ENCODE measurements around the gene KRT32. TPM values are rescaled to one million over a fixed set of nuclear protein-coding genes. Genes with fewer than 3 reads are reported as not detected.

The KRT32 gene
- total RNA-seq, 1 experiment from 2014 or later, result not detected

GRCh38 chr17:41489531-41489930 lies 22.3 kb upstream of the KRT32 start, which contains the start of gene KRT36:
Gene KRT36 (minus strand): TSS chr17:41489910. CDS start chr17:41489864, 46 bp downstream.
- intact Hi-C loops (cut with micrococcal nuclease; ENCODE audit: unreplicated experiment), result no loop called here
- no peak for TF ChIP-seq CTCF (IDR thresholded peaks at IDR 0.05; ENCODE audit: insufficient read depth in 1 of 2, low read depth in 1 of 2, low read length in 1 of 2, severe bottlenecking in 1 of 2, unreplicated experiment in 1 of 2)
- no peaks in the 10 kb centered on the region for H3K4me1 Mint-ChIP-seq (ENCODE audit: low read depth, unreplicated experiment)
- H3K9me3 ChIP-seq, result no peaks in the 10 kb centered on the region
- no peak within 1 kb of the TSS for H3K4me3 Mint-ChIP-seq (ENCODE audit: unreplicated experiment)
- no peaks in the 10 kb centered on the region; the same call in 1 of the 2 replicates for H3K4me1 ChIP-seq
- no peaks in the 10 kb centered on the region for H3K9me3 Mint-ChIP-seq (ENCODE audit: unreplicated experiment)
- no peak within 1 kb of the TSS for H3K4me3 ChIP-seq (ENCODE audit: low read depth, low read length)
- H3K36me3 Mint-ChIP-seq (ENCODE audit: insufficient read depth, unreplicated experiment), result no peaks in the 10 kb centered on the region
- BruUV-seq (replicated peaks), result no TSS peak
- no peak within 1 kb of the TSS for H3K27ac Mint-ChIP-seq (ENCODE audit: unreplicated experiment)
- DNase-seq, result no peak
- POLR2A ChIA-PET, result no interaction called here
- no peaks in the 10 kb centered on the region for H3K27me3 Mint-ChIP-seq (ENCODE audit: insufficient read depth, unreplicated experiment)
- H3K36me3 ChIP-seq (ENCODE audit: control insufficient read depth, insufficient read depth, low read length), result no peaks in the 10 kb centered on the region
- CTCF ChIA-PET, result interaction anchor here (1.3 kb wide), 1 partner anchor 174 kb away, joined by 3 read pairs; no protein-coding TSS in a partner anchor
- H3K27me3 ChIP-seq (replicated peaks; ENCODE audit: control insufficient read depth, insufficient read depth, low read length), result no peaks in the 10 kb centered on the region

DNA sequence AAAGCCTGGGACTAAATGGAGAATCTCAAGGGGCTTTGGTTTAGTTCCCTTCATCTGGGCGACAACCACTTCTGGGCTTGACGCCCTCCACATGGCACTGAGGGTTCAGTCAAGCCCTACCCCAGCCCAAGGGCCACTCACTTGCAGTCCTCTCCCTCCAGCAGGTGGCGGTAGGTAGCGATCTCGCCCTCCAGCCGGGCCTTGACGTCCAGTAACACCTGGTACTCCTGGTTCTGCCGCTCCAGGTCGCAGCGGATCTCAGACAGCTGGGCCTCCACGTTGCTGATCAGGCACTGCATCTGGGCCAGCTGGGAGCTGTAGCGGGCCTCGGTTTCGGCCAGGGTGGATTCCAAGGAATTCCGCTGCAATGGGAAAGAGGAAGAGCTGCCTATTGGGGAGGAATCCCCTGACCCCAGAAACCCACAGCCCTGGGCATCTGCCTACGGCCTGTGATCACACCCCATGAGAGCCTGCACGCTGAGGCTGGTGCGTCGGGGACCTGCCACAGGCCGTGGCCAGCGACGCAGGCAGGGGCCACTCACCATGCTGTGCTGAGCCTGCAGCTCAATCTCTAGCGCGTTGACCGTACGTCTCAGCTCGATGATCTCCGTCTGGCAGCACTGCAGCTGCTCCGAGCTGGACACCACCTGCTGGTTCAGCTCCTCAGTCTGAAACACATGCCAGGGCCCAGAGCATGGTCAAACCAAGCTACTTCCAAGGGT lies 19.8 kb upstream of the KRT32 start:
- peak in 1 of 2 experiments; percentile 58 for DNase-seq
- TF ChIP-seq CTCF (IDR thresholded peaks at IDR 0.05; ENCODE audit: insufficient read depth in 1 of 2, low read depth in 1 of 2, low read length in 1 of 2, severe bottlenecking in 1 of 2, unreplicated experiment in 1 of 2), result peak in 1 of 2 experiments; percentile 38
- Mint-ChIP-seq H3K27ac (ENCODE audit: unreplicated experiment) (no peak overlapping the region), H3K4me1 (ENCODE audit: low read depth, unreplicated experiment) (peaks cover 11% of the 10 kb centered on the region), H3K4me3 (ENCODE audit: unreplicated experiment) (no peak overlapping the region), H3K36me3 (ENCODE audit: insufficient read depth, unreplicated experiment) (no peaks in the 10 kb centered on the region), H3K27me3 (ENCODE audit: insufficient read depth, unreplicated experiment) (no peaks in the 10 kb centered on the region), H3K9me3 (ENCODE audit: unreplicated experiment) (no peaks in the 10 kb centered on the region)
- intact Hi-C loops (cut with micrococcal nuclease; ENCODE audit: unreplicated experiment), result no loop called here
- Histone ChIP-seq H3K36me3 (ENCODE audit: control insufficient read depth, insufficient read depth, low read length) (no peaks in the 10 kb centered on the region), H3K27me3 (replicated peaks; ENCODE audit: control insufficient read depth, insufficient read depth, low read length) (no peaks in the 10 kb centered on the region), H3K4me3 (ENCODE audit: low read depth, low read length) (no peak overlapping the region), H3K9me3 (no peaks in the 10 kb centered on the region), H3K4me1 (peaks cover 16% of the 10 kb centered on the region)
- no TSS peak for BruUV-seq (replicated peaks)
- POLR2A ChIA-PET, result no interaction called here
- CTCF ChIA-PET, result no interaction called here

DNA sequence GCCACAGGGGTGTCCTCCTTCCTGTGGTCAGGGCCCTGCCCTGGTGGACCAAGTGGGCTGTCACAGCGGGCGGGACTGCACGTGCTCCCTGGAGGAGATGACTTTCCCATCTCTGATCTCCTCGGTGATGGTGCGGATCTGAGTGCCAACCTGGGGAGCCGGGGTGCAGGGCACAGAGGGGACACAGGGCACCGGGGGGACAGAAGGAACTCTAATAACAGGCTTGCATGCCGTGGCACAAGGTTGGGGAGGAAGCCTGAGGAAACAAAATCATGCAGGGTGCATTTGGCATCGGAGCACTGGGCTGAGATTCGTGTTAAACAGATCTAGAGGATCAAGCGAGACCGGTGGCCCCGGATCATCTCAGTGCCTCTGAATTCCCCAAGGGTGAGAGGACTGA lies 19.1 kb upstream of the KRT32 start:
- TF ChIP-seq CTCF (IDR thresholded peaks at IDR 0.05; ENCODE audit: insufficient read depth in 1 of 2, low read depth in 1 of 2, low read length in 1 of 2, severe bottlenecking in 1 of 2, unreplicated experiment in 1 of 2), result no peak
- intact Hi-C loops (cut with micrococcal nuclease; ENCODE audit: unreplicated experiment), result no loop called here
- no peaks in the 10 kb centered on the region for H3K9me3 Mint-ChIP-seq (ENCODE audit: unreplicated experiment)
- ChIA-PET CTCF (no interaction called here), POLR2A (no interaction called here)
- Histone ChIP-seq H3K4me3 (ENCODE audit: low read depth, low read length) (no peak overlapping the region), H3K9me3 (no peaks in the 10 kb centered on the region), H3K4me1 (peaks cover 16% of the 10 kb centered on the region), H3K27me3 (replicated peaks; ENCODE audit: control insufficient read depth, insufficient read depth, low read length) (no peaks in the 10 kb centered on the region), H3K36me3 (ENCODE audit: control insufficient read depth, insufficient read depth, low read length) (no peaks in the 10 kb centered on the region)
- no peak overlapping the region for H3K4me3 Mint-ChIP-seq (ENCODE audit: unreplicated experiment)
- no TSS peak for BruUV-seq (replicated peaks)
- no peak overlapping the region for H3K27ac Mint-ChIP-seq (ENCODE audit: unreplicated experiment)
- H3K27me3 Mint-ChIP-seq (ENCODE audit: insufficient read depth, unreplicated experiment), result no peaks in the 10 kb centered on the region
- no peak for DNase-seq
- no peaks in the 10 kb centered on the region for H3K36me3 Mint-ChIP-seq (ENCODE audit: insufficient read depth, unreplicated experiment)
- peaks cover 11% of the 10 kb centered on the region for H3K4me1 Mint-ChIP-seq (ENCODE audit: low read depth, unreplicated experiment)

Measured in Caco-2 (cell line).